ENCODE results near the gene CT83. TPM values are rescaled to one million over a fixed set of nuclear protein-coding genes. Genes with fewer than 3 reads are reported as not detected.

The CT83 gene
- total and polyA plus RNA-seq, 2 of the 4 experiments (the other 2 are of a cell fraction), result not detected

DNA sequence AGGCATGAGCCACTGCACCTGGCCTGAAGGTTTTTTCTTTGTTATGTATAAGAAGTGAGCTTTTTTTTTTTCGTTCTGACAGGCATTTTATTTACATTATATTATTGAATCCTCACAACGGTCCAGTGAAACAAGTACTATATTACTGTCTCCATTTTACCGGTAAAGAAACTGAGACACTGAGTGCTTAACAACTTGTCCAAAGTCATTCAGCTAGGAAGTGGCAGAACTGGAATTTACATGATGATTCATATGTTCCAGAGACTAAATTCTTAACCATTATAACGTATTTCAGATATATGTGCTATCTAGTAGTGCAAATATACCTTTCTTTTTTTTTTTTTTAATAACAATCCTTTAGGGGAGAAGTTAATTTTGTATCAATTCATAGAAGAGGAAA is 44.8 kb downstream of the CT83 start:
- dilution Hi-C loops (cut with HindIII; ENCODE audit: low sequenced_read_pairs, unreplicated experiment), result no loop called here
- Histone ChIP-seq H3K4me3 (ENCODE audit: insufficient read depth, low read depth, low read length) (no peak overlapping the region), H4K8ac (ENCODE audit: low read depth in 2 of 2, low read length in 2 of 2) (no peak overlapping the region), H3K18ac (ENCODE audit: low read depth, low read length) (no peak overlapping the region), H3K56ac (ENCODE audit: extremely low read depth, insufficient read depth, low read length) (no peak overlapping the region), H2AK5ac (ENCODE audit: low read depth, low read length) (no peak overlapping the region), H3K79me1 (ENCODE audit: low read depth in 1 of 2, low read length in 2 of 2) (no peaks in the 10 kb centered on the region), H2AK9ac (replicated peaks; ENCODE audit: low read depth, low read length, poor library complexity) (no peak overlapping the region), H3K9ac (ENCODE audit: low read depth, low read length) (no peak overlapping the region), H3K14ac (replicated peaks; ENCODE audit: low read depth, low read length) (no peak overlapping the region), H4K91ac (ENCODE audit: insufficient read depth, low read depth, low read length) (no peak overlapping the region), H3K27ac (ENCODE audit: insufficient read depth, low read length) (no peak overlapping the region), H3K23ac (ENCODE audit: low read depth, low read length) (no peak overlapping the region), H3K4ac (ENCODE audit: low read depth, low read length) (no peak overlapping the region), H2BK5ac (ENCODE audit: low read depth, low read length, poor library complexity, severe bottlenecking) (no peak overlapping the region), H3K27me3 (ENCODE audit: control insufficient read depth, insufficient read depth, low read length) (no peaks in the 10 kb centered on the region), H2AFZ (replicated peaks; ENCODE audit: low read length, poor library complexity) (no peak overlapping the region), H2BK15ac (ENCODE audit: low read depth, low read length) (no peak overlapping the region), H3K9me1 (ENCODE audit: insufficient read depth, low read length) (no peaks in the 10 kb centered on the region), H4K20me1 (ENCODE audit: insufficient read depth, low read length) (no peaks in the 10 kb centered on the region), H2BK120ac (ENCODE audit: low read depth, low read length) (no peak overlapping the region), H3K9me3 (ENCODE audit: control insufficient read depth, insufficient read depth, low read length) (no peaks in the 10 kb centered on the region), H2BK20ac (ENCODE audit: low read depth, low read length) (no peak overlapping the region), H4K5ac (ENCODE audit: low read depth, low read length) (no peak overlapping the region), H3K4me2 (ENCODE audit: low read depth, low read length) (no peak overlapping the region), H3K4me1 (ENCODE audit: control insufficient read depth, insufficient read depth, low read length) (no peaks in the 10 kb centered on the region), H3K36me3 (ENCODE audit: control insufficient read depth, insufficient read depth, low read length) (no peaks in the 10 kb centered on the region)
- ATAC-seq (ENCODE audit: low read depth), result no peak
- TF ChIP-seq BHLHE40 (IDR thresholded peaks at IDR 0.05; ENCODE audit: low read depth, low read length) (no peak), CTCF (conservative IDR thresholded peaks at IDR 0.05; ENCODE audit: low read depth, low read length) (no peak), FOS (IDR thresholded peaks at IDR 0.05; ENCODE audit: low read depth, low read length) (no peak), MXI1 (IDR thresholded peaks at IDR 0.05; ENCODE audit: borderline replicate concordance, low read depth, low read length) (no peak), RAD21 (IDR thresholded peaks at IDR 0.05; ENCODE audit: low read length) (no peak)
- intact Hi-C loops (cut with micrococcal nuclease), result no loop called here
- ChIA-PET CTCF (no interaction called here), POLR2A (ENCODE audit: unreplicated experiment) (no interaction called here)
- in situ Hi-C loops (cut with MboI; ENCODE audit: low sequenced_read_pairs), result no loop called here
- BruUV-seq (replicated peaks), result no TSS peak
- no peak for DNase-seq
- no CpG with 5 or more reads among the region's 4 CpGs for WGBS, 2 experiments (ENCODE audit: extremely low coverage in 2 of 2, insufficient read length in 1 of 2)
